ENCODE data around the gene OR7A10.
"Not testable (repeated sequence)": the region's sequence is repeated elsewhere in the genome, so short reads cannot be mapped to it uniquely, and the experiment has no call there.

OR7A10 gene

DNA sequence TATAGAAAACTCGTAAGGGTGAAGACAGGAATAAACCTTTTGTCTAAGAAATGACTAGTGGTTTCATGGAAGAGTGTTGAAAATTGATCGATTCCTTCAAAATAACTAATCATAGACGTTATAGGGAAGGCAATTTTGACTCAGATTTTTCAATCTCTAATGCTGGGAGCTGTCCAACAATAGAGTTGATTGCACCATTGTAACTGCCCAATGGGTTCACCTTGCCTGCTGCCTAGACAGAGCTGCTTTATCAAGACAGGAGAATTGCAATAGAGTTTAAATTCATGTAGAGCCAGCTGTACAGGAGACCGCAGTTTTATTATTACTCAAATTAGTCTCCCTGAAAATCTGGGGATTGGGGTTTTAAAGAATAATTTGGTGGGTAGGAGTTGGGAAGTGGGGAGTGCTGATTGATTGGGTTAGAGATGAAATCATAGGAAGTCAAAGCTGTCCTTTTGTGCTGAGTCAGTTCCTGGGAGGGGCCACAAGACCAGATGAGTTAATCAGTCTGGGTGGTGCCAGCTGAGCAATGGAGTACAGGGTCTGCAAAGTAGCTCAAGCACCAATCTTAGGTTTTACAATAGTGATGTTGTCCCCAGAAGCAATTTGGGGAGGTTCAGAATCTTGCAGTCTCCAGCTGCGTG is 53.5 kb downstream of the OR7A10 start:
- DNase-seq (ENCODE audit: low read depth in 2 of 2, low spot score in 1 of 2) = no peak

DNA sequence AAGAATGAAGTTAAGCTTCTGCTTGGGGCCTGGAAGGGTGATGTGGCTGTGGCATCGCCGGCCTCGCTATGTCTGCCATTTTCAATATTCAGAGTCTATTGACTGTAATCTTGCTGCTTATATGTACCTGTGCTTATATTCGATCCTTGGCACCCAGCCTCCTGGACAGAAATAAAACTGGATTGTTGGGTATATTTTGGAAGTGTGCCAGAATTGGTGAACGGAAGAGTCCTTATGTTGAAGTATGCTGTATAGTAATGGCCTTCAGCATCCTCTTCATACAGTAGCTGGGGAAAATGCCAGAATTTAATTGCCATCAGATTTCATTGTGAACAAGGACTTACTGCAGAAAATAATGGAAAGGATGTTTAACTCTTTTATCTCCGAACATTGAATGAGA is 56.5 kb downstream of the OR7A10 start:
- DNase-seq (ENCODE audit: low read depth in 2 of 2, low spot score in 1 of 2) = not testable (repeated sequence)

All from stimulated activated CD8-positive, alpha-beta memory T cell treated with anti-CD3 and anti-CD28 coated beads, Interleukin-4, amount 100 ng/mL, for 4 hours (primary cell).